Smooth muscle cell (in vitro differentiated cells): ENCODE data around the gene ZNF277. TPM values are rescaled to one million over a fixed set of nuclear protein-coding genes. Genes with fewer than 3 reads are reported as not detected.
"Not testable (repeated sequence)": the region's sequence is repeated elsewhere in the genome, so short reads cannot be mapped to it uniquely, and the experiment has no call there.

Experiments
- DNase-seq: peaks from one replicate; lab custom pipeline; 2025; ENCODE audit not compliant: unreplicated experiment; lab: John Stamatoyannopoulos, UW
- H2AFZ ChIP-seq: fragments of 200-600 bp; sonication (generic); 2 replicates; pipeline ENCODE4 v1.6.0; 2016; ENCODE audit warnings: antibody characterized with exemption, low read depth, mild to moderate bottlenecking
- H3F3A ChIP-seq: fragments of 200-600 bp; sonication (generic); 2 replicates; pipeline ENCODE4 v1.6.0; 2017; ENCODE audit warnings: antibody characterized with exemption, low read depth
- H3K27ac ChIP-seq: fragments of 200-600 bp; sonication (generic); 2 replicates; pipeline ENCODE4 v1.5.1; 2016; ENCODE audit warnings: low read depth, mild to moderate bottlenecking
- H3K27me3 ChIP-seq: fragments of 200-600 bp; sonication (generic); 2 replicates; pipeline ENCODE4 v1.6.1; 2016; ENCODE audit warnings: low read depth, mild to moderate bottlenecking
- H3K36me3 ChIP-seq: fragments of 200-600 bp; sonication (generic); 2 replicates; pipeline ENCODE4 v1.5.1; 2016; ENCODE audit warnings: low read depth
- H3K4me1 ChIP-seq: fragments of 200-600 bp; sonication (generic); 2 replicates; pipeline ENCODE4 v1.5.1; 2016; ENCODE audit warnings: low read depth
- H3K4me2 ChIP-seq: fragments of 200-600 bp; sonication (generic); 2 replicates; pipeline ENCODE4 v1.6.0; 2016; ENCODE audit warnings: mild to moderate bottlenecking
- H3K4me3 ChIP-seq: fragments of 200-600 bp; sonication (generic); 2 replicates; pipeline ENCODE4 v1.5.1; 2016; ENCODE audit warnings: mild to moderate bottlenecking
- H3K79me2 ChIP-seq: fragments of 200-600 bp; sonication (generic); 2 replicates; pipeline ENCODE4 v1.6.0; 2016; ENCODE audit warnings: low read depth, mild to moderate bottlenecking
- H3K9ac ChIP-seq: fragments of 200-600 bp; sonication (generic); 2 replicates; pipeline ENCODE4 v1.6.0; 2016; ENCODE audit warnings: low read depth
- H3K9me3 ChIP-seq: fragments of 200-600 bp; sonication (generic); replicated peaks from 2 replicates; pipeline ENCODE4 v1.5.1; 2016; ENCODE audit warnings: low read depth
- H4K20me1 ChIP-seq: fragments of 200-600 bp; sonication (generic); 2 replicates; pipeline ENCODE4 v1.6.0; 2016; ENCODE audit warnings: low read depth
- CTCF ChIP-seq: fragments of 200-600 bp; sonication (generic); IDR thresholded peaks from 2 replicates; pipeline ENCODE4 v1.5.1; 2017; ENCODE audit warnings: borderline replicate concordance, mild to moderate bottlenecking, antibody characterized with exemption; ENCODE audit not compliant: insufficient read depth, poor library complexity, severe bottlenecking
- WGBS: methylation state at CpG from one replicate; pipeline ENCODE4 v1.1.7; 2016; ENCODE audit warnings: low lambda C conversion rate; 5-methylcytosine and 5-hydroxymethylcytosine counted together
- polyA plus RNA-seq: library from polyadenylated mRNA; unstranded; fragments of >200 nt; fragmentation: Nextera tagmentation; extraction: Ambion mirVana; gene quantifications from 2 replicates; pipeline ENCODE4 v1.2.1, GENCODE V29; 2016
- total RNA-seq: library from RNA; depleted of rRNA; stranded (reverse); fragments of >200 nt; gene quantifications from 2 replicates; pipeline ENCODE4 v1.2.3, GENCODE V29; 2014

The ZNF277 gene
- total and polyA plus RNA-seq, 2 experiments from 2014 or later: 8.4 to 28.0 TPM

GRCh38 chr7:112383671-112384417, 177.3 kb downstream of the ZNF277 start:
- Histone ChIP-seq H3K27me3 (no peaks in the 10 kb centered on the region), H3F3A (no peaks in the 10 kb centered on the region), H2AFZ (no peak overlapping the region), H3K9ac (no peak overlapping the region), H3K4me2 (no peak overlapping the region), H3K4me1 (no peaks in the 10 kb centered on the region), H3K79me2 (no peaks in the 10 kb centered on the region), H4K20me1 (no peaks in the 10 kb centered on the region), H3K36me3 (no peaks in the 10 kb centered on the region), H3K4me3 (no peak overlapping the region), H3K9me3 (no peaks in the 10 kb centered on the region), H3K27ac (no peak overlapping the region)
- no peak for DNase-seq
- 77% methylated on average over 11 of the region's 11 CpGs for WGBS
- no peak for TF ChIP-seq CTCF

- H2AFZ ChIP-seq: no peak overlapping the region
- H3K27ac ChIP-seq: no peak overlapping the region
- no peaks in the 10 kb centered on the region for H3K36me3 ChIP-seq
- no peak overlapping the region for H3K4me3 ChIP-seq
- H3K9me3 ChIP-seq: no peaks in the 10 kb centered on the region
- no peak overlapping the region for H3K9ac ChIP-seq
- TF ChIP-seq CTCF: no peak
- no peaks in the 10 kb centered on the region for H3K4me1 ChIP-seq
- no peaks in the 10 kb centered on the region for H3K79me2 ChIP-seq
- no peaks in the 10 kb centered on the region for H3K27me3 ChIP-seq
- 93% methylated on average over 3 of the region's 3 CpGs for WGBS
- H4K20me1 ChIP-seq: no peaks in the 10 kb centered on the region
- DNase-seq: no peak
- no peak overlapping the region for H3K4me2 ChIP-seq
- H3F3A ChIP-seq: no peaks in the 10 kb centered on the region
Measured at GRCh38 chr7:112385516-112385915, 179.0 kb downstream of the ZNF277 start.

- WGBS: 83% methylated on average over 1 of the region's 1 CpG
- TF ChIP-seq CTCF: no peak
Measured at GRCh38 chr7:112386619-112387018, 180.1 kb downstream of the ZNF277 start.

GRCh38 chr7:112390167-112390566, 183.7 kb downstream of the ZNF277 start:
- WGBS: 88% methylated on average over 6 of the region's 6 CpGs
- no peak for TF ChIP-seq CTCF

More at GRCh38 chr7:112386619-112387018, 180.1 kb downstream of the ZNF277 start:
- Histone ChIP-seq H3K9me3 (no peaks in the 10 kb centered on the region), H4K20me1 (no peaks in the 10 kb centered on the region), H3F3A (peaks cover 5% of the 10 kb centered on the region), H3K4me1 (no peaks in the 10 kb centered on the region), H3K27ac (no peak overlapping the region), H3K36me3 (no peaks in the 10 kb centered on the region), H2AFZ (no peak overlapping the region), H3K4me2 (no peak overlapping the region), H3K9ac (no peak overlapping the region), H3K27me3 (no peaks in the 10 kb centered on the region), H3K4me3 (no peak overlapping the region), H3K79me2 (no peaks in the 10 kb centered on the region)
- no peak for DNase-seq

GRCh38 chr7:112391079-112391821, 184.8 kb downstream of the ZNF277 start:
- Histone ChIP-seq H3K9ac (peak overlapping the region; percentile 19), H2AFZ (peak overlapping the region; percentile 26), H3K4me2 (peak overlapping the region; percentile 81), H3K4me3 (peak overlapping the region; percentile 52)
- H3F3A ChIP-seq, H3K9me3 ChIP-seq, H4K20me1 ChIP-seq, DNase-seq, H3K36me3 ChIP-seq, H3K79me2 ChIP-seq, H3K27ac ChIP-seq, H3K4me1 ChIP-seq, H3K27me3 ChIP-seq: not testable (repeated sequence)
- 7% methylated on average over 39 of the region's 69 CpGs for WGBS

More at GRCh38 chr7:112390167-112390566, 183.7 kb downstream of the ZNF277 start:
- H3K27ac ChIP-seq: no peak overlapping the region
- no peaks in the 10 kb centered on the region for H4K20me1 ChIP-seq
- H3K4me2 ChIP-seq: no peak overlapping the region
- no peaks in the 10 kb centered on the region for H3K9me3 ChIP-seq
- H3F3A ChIP-seq: peaks cover 5% of the 10 kb centered on the region
- no peak for DNase-seq
- peak overlapping the region; percentile 26 for H2AFZ ChIP-seq
- H3K36me3 ChIP-seq: no peaks in the 10 kb centered on the region
- no peaks in the 10 kb centered on the region for H3K79me2 ChIP-seq
- H3K4me3 ChIP-seq: no peak overlapping the region
- H3K9ac ChIP-seq: no peak overlapping the region
- no peaks in the 10 kb centered on the region for H3K27me3 ChIP-seq
- H3K4me1 ChIP-seq: peaks cover 5% of the 10 kb centered on the region
